SK-N-SH (cell line): ENCODE data around the gene MED6. TPM values are rescaled to one million over a fixed set of nuclear protein-coding genes. Genes with fewer than 3 reads are reported as not detected.

Source experiments
- CTCF ChIA-PET: fragments of 300-600, 350-600 bp; formaldehyde crosslinking; extraction: SDS; loops from one replicate; lab custom pipeline; 2021; lab: Yijun Ruan, JAX
- POLR2A ChIA-PET: fragments of 350-600 bp; sonication (Branson Sonifier 250); formaldehyde crosslinking; extraction: SDS; loops from one replicate; lab custom pipeline; 2020; ENCODE audit warnings: antibody characterized with exemption, inconsistent platforms; lab: Yijun Ruan, JAX
- DNase-seq: peaks from one replicate; pipeline ENCODE4 v3.0.0; 2012
- H2AFZ ChIP-seq: fragments of 200-600 bp; sonication (generic); 2 replicates; pipeline ENCODE4 v1.8.1; 2016; ENCODE audit warnings: antibody characterized with exemption, mild to moderate bottlenecking, low read depth
- H3F3A ChIP-seq: fragments of 200-600 bp; sonication (generic); replicated peaks from 2 replicates; pipeline ENCODE3; 2016; ENCODE audit warnings: antibody characterized with exemption, mild to moderate bottlenecking; ENCODE audit not compliant: insufficient read depth
- H3K27ac ChIP-seq, 2 experiments: fragments of 200-500 bp in 1 of 2; fragments of 200-600 bp in 1 of 2; sonication (Bioruptor generic) in 1 of 2; sonication (generic), shearing (Covaris generic) in 1 of 2; 2 replicates each; pipeline versions ENCODE4 v1.5.1 to v1.6.1; 2014 to 2016; ENCODE audit warnings: low read depth in 2 of 2, inconsistent platforms in 1 of 2, low read length in 1 of 2, mild to moderate bottlenecking in 1 of 2, mixed read lengths in 1 of 2
- H3K27me3 ChIP-seq: fragments of 200-600 bp; sonication (generic), shearing (Covaris generic); 2 replicates; pipeline ENCODE4 v1.6.1; 2016; ENCODE audit warnings: mixed run types; ENCODE audit not compliant: insufficient read depth
- H3K36me3 ChIP-seq, 2 experiments: fragments of 200-500 bp in 1 of 2; fragments of 200-600 bp in 1 of 2; sonication (Bioruptor generic) in 1 of 2; sonication (generic) in 1 of 2; replicated peaks in 1 of 2; 2 replicates each; pipeline versions ENCODE3 to v1.5.1; 2014 to 2016; ENCODE audit warnings: low read length in 1 of 2, mild to moderate bottlenecking in 1 of 2; ENCODE audit not compliant: insufficient read depth in 2 of 2, control insufficient read depth in 1 of 2
- H3K4me1 ChIP-seq, 2 experiments: fragments of 200-500 bp in 1 of 2; fragments of 200-600 bp in 1 of 2; sonication (Bioruptor generic) in 1 of 2; sonication (generic), shearing (Covaris generic) in 1 of 2; 2 replicates each; pipeline versions ENCODE4 v1.5.1 to v1.6.1; 2014 to 2016; ENCODE audit warnings: low read depth in 1 of 2, low read length in 1 of 2, mixed run types in 1 of 2; ENCODE audit not compliant: insufficient read depth in 2 of 2, control insufficient read depth in 1 of 2
- H3K4me2 ChIP-seq: fragments of 200-600 bp; sonication (generic), shearing (Covaris generic); 2 replicates; pipeline ENCODE4 v1.6.1; 2017; ENCODE audit warnings: mixed run types
- H3K4me3 ChIP-seq, 2 experiments: fragments of 200-500 bp in 1 of 2; fragments of 200-600 bp in 1 of 2; sonication (Bioruptor generic) in 1 of 2; sonication (generic), shearing (Covaris generic) in 1 of 2; 2 replicates each; pipeline versions ENCODE4 v1.5.1 to v1.8.1; 2014 to 2016; ENCODE audit warnings: low read depth in 2 of 2, inconsistent platforms in 1 of 2, low read length in 1 of 2, mild to moderate bottlenecking in 1 of 2, mixed read lengths in 1 of 2, moderate library complexity in 1 of 2
- H3K79me2 ChIP-seq: fragments of 200-600 bp; sonication (generic); 2 replicates; pipeline ENCODE4 v1.8.1; 2017; ENCODE audit warnings: mild to moderate bottlenecking; ENCODE audit not compliant: insufficient read depth
- H3K9ac ChIP-seq: fragments of 200-600 bp; sonication (generic); 2 replicates; pipeline ENCODE4 v1.6.1; 2017; ENCODE audit warnings: mixed run types
- H3K9me2 ChIP-seq: fragments of 200-600 bp; sonication (generic); 2 replicates; pipeline ENCODE4 v1.6.1; 2017; ENCODE audit warnings: mixed run types
- H3K9me3 ChIP-seq: fragments of 200-600 bp; sonication (generic); 2 replicates; pipeline ENCODE4 v1.6.1; 2017; ENCODE audit warnings: mixed run types, mild to moderate bottlenecking, moderate library complexity
- H4K20me1 ChIP-seq: fragments of 200-600 bp; sonication (generic); 2 replicates; pipeline ENCODE4 v1.6.1; 2017; ENCODE audit warnings: mild to moderate bottlenecking, mixed run types; ENCODE audit not compliant: insufficient read depth
- ELF1 ChIP-seq: IDR thresholded peaks from 2 replicates; pipeline ENCODE4 v1.4.0; 2012
- GATA2 ChIP-seq: sonication (generic); formaldehyde crosslinking; IDR thresholded peaks from 2 replicates; pipeline ENCODE4 v1.5.0; 2020; ENCODE audit warnings: mild to moderate bottlenecking, missing genetic modification reagents
- MXI1 ChIP-seq: IDR thresholded peaks from 2 replicates; pipeline ENCODE4 v1.6.1; 2012; ENCODE audit warnings: mild to moderate bottlenecking, low read depth, low read length, improper control_type of control experiment
- NFIC ChIP-seq: IDR thresholded peaks from 2 replicates; pipeline ENCODE4 v1.4.0; 2012; ENCODE audit warnings: borderline replicate concordance
- POLR2AphosphoS5 ChIP-seq: IDR thresholded peaks from 2 replicates; pipeline ENCODE4 v1.6.1; 2012; ENCODE audit warnings: low read depth, low read length
- RAD21 ChIP-seq: IDR thresholded peaks from 2 replicates; pipeline ENCODE4 v1.6.1; 2012; ENCODE audit warnings: mild to moderate bottlenecking, low read length
- RCOR1 ChIP-seq: fragments of 150-350 bp; IDR thresholded peaks from 2 replicates; pipeline ENCODE4 v1.6.1; 2017; ENCODE audit warnings: antibody characterized with exemption, low read length
- REST ChIP-seq: IDR thresholded peaks from 2 replicates; pipeline ENCODE4 v1.6.1; 2012; ENCODE audit warnings: mild to moderate bottlenecking, low read depth, low read length, moderate library complexity
- RFX5 ChIP-seq: IDR thresholded peaks from 2 replicates; pipeline ENCODE4 v1.6.1; 2012; ENCODE audit warnings: mild to moderate bottlenecking, improper control_type of control experiment, low read length
- TCF12 ChIP-seq: IDR thresholded peaks from 2 replicates; pipeline ENCODE4 v1.4.0; 2012
- WGBS: methylation state at CpG from one replicate; pipeline ENCODE4 v1.1.6; 2017; ENCODE audit warnings: low lambda C conversion rate; 5-methylcytosine and 5-hydroxymethylcytosine counted together
- polyA plus RNA-seq, 3 experiments: library from polyadenylated mRNA; depleted of rRNA; stranded (reverse); fragments of >200 nt; gene quantifications; 2 replicates each; pipeline ENCODE4 v1.2.3, GENCODE V29; 2012
- TF ChIP-seq, protein P1 (sequence below): fragments of 150-350 bp; IDR thresholded peaks from 2 replicates; pipeline ENCODE4 v1.6.1; 2017; ENCODE audit warnings: antibody characterized with exemption, low read length, low read depth, borderline replicate concordance

Gene MED6
- polyA plus RNA-seq, 1 of the 3 experiments (the other 2 are of a cell fraction) = 24.2 TPM

- CTCF ChIA-PET = interaction anchor here (0.9 kb wide), 1 partner anchor 199 kb away, joined by 4 read pairs; no protein-coding TSS in a partner anchor
- TF ChIP-seq, protein P1, sequence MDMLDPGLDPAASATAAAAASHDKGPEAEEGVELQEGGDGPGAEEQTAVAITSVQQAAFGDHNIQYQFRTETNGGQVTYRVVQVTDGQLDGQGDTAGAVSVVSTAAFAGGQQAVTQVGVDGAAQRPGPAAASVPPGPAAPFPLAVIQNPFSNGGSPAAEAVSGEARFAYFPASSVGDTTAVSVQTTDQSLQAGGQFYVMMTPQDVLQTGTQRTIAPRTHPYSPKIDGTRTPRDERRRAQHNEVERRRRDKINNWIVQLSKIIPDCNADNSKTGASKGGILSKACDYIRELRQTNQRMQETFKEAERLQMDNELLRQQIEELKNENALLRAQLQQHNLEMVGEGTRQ = no peak
- TF ChIP-seq RCOR1 (no peak), ELF1 (no peak), RAD21 (no peak), NFIC (no peak), RFX5 (no peak)
- Histone ChIP-seq H3F3A (no peaks in the 10 kb centered on the region), H3K9me3 (no peaks in the 10 kb centered on the region), H3K4me1 (no peaks in the 10 kb centered on the region), H2AFZ (no peak overlapping the region), H3K36me3 (no peaks in the 10 kb centered on the region), H3K4me3 (no peak overlapping the region), H3K9ac (no peak overlapping the region), H3K79me2 (no peaks in the 10 kb centered on the region), H3K27me3 (no peaks in the 10 kb centered on the region), H4K20me1 (no peaks in the 10 kb centered on the region), H3K9me2 (no peaks in the 10 kb centered on the region), H3K27ac (no peak overlapping the region), H3K4me2 (no peak overlapping the region)
- POLR2A ChIA-PET = no interaction called here
- WGBS = 30% methylated on average over 2 of the region's 2 CpGs
- no peak for DNase-seq
Measured at GRCh38 chr14:70618314-70618713, 17.9 kb upstream of the MED6 start.

DNA sequence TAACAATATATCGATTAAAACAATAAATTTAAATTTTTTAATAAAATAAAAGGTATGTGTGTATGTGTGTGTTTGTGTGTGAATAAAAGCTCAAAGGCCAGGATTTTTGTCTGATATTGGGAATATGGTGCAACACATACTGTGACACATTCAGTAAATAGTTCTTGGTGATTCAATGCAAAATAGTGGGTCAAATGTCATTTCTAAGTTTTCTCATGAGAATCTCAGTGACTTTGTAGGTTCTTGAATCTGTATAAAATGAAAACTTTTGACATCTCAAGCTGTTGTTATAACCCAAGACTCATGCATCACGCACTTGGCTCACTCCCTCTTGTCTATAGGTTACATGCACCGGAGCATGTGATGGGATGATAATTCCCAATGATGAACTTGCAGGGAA, 16.2 kb upstream of the MED6 start:
- Histone ChIP-seq H4K20me1 (no peaks in the 10 kb centered on the region), H3K36me3 (no peaks in the 10 kb centered on the region), H3K4me1 (no peaks in the 10 kb centered on the region), H3K79me2 (no peaks in the 10 kb centered on the region), H3K9me2 (no peaks in the 10 kb centered on the region), H3K27ac (no peak overlapping the region), H3F3A (no peaks in the 10 kb centered on the region), H3K4me2 (no peak overlapping the region), H2AFZ (no peak overlapping the region), H3K9me3 (no peaks in the 10 kb centered on the region), H3K9ac (no peak overlapping the region), H3K4me3 (no peak overlapping the region), H3K27me3 (no peaks in the 10 kb centered on the region)
- POLR2A ChIA-PET = no interaction called here
- CTCF ChIA-PET = no interaction called here
- whole genome bisulfite sequencing = 77% methylated on average over 3 of the region's 3 CpGs
- no peak for DNase-seq
- TF ChIP-seq REST = no peak
- no peak for TF ChIP-seq MXI1
- TF ChIP-seq TCF12 = no peak
- TF ChIP-seq POLR2AphosphoS5 = no peak
- TF ChIP-seq RCOR1 = no peak
- TF ChIP-seq, protein P1 = no peak
- no peak for TF ChIP-seq RFX5
- TF ChIP-seq GATA2 = no peak
